Large intestine (tissue), 3 donors: ENCODE measurements around the gene CDKN2B-AS1. TPM values are rescaled to one million over a fixed set of nuclear protein-coding genes. Genes with fewer than 3 reads are reported as not detected.

Source experiments
- DNase-seq, 2 donors: peaks; one replicate each; pipeline versions ENCODE4 v3.0.0 to v3.0.0-alpha.2; 2013
- H3K27ac ChIP-seq: one replicate; pipeline ENCODE4 v1.5.1; 2013; ENCODE audit warnings: low read length
- H3K27me3 ChIP-seq: 2 replicates; pipeline ENCODE4 v1.6.1; 2013; ENCODE audit warnings: low read length; ENCODE audit not compliant: control insufficient read depth, insufficient read depth
- H3K36me3 ChIP-seq: 2 replicates; pipeline ENCODE4 v1.6.1; 2013; ENCODE audit warnings: low read length; ENCODE audit not compliant: control insufficient read depth, insufficient read depth
- H3K4me1 ChIP-seq: one replicate; pipeline ENCODE4 v1.6.1; 2013; ENCODE audit warnings: low read length; ENCODE audit not compliant: control insufficient read depth, insufficient read depth
- H3K4me3 ChIP-seq: one replicate; pipeline ENCODE4 v1.5.1; 2013; ENCODE audit warnings: low read length
- H3K9me3 ChIP-seq: one replicate; pipeline ENCODE4 v1.6.1; 2013; ENCODE audit warnings: mild to moderate bottlenecking, low read depth, low read length, moderate library complexity; ENCODE audit not compliant: control insufficient read depth
- WGBS: methylation state at CpG from one replicate; pipeline ENCODE4 v1.1.5; 2013; ENCODE audit warnings: low lambda C conversion rate; ENCODE audit not compliant: insufficient coverage; 5-methylcytosine and 5-hydroxymethylcytosine counted together
- polyA plus RNA-seq: library from polyadenylated mRNA; unstranded; fragments of 120-200 nt; gene quantifications from one replicate; pipeline ENCODE4 v1.2.1, GENCODE V29; 2013

Gene CDKN2B-AS1
- polyA plus RNA-seq, 1 donor: 1.7 TPM

DNA sequence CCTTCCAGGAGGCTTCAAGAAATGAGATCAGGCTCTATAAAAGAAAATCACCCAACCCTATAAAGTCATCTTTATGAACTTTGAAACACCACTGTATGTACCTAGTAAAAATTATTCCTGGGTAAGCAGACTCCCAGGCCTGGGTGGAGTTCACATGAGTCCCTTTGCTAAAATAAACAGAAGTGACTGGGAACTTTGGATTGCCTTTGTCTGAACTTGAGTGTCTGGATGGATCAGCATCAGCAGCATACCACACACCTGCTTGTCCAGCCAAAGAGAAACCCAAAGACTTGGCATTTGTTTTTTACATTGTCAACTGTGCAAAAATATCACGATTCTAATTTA, 94.1 kb downstream of the CDKN2B-AS1 start:
- no peaks in the 10 kb centered on the region for H3K9me3 ChIP-seq
- WGBS: 57% methylated on average over 1 of the region's 1 CpG
- H3K4me1 ChIP-seq: peaks cover 21% of the 10 kb centered on the region
- no peaks in the 10 kb centered on the region for H3K36me3 ChIP-seq
- no peak overlapping the region for H3K4me3 ChIP-seq
- no peaks in the 10 kb centered on the region for H3K27me3 ChIP-seq
- DNase-seq: peak; percentile 57 to 87
- peak overlapping the region; percentile 60 for H3K27ac ChIP-seq

DNA sequence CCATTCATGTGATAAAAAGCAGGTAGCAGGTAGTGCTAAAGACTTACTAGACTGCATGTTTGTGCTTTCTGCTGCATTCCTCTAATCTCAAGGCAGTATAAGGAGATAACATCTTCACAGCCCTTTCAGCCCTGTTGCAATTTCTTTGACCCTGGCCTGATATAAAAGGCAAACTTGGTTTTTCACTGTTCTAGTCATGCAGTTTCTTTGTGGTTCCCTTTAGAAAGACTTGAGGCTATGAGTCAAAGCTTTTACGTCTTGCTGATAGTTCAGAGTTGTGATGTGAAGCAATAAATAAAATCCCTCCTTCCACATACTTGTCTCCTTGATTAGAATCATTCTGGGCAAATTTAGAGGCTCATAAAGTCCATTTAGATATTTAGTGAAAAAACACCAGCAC, 103.1 kb downstream of the CDKN2B-AS1 start:
- no CpG with 5 or more reads among the region's 1 CpG for WGBS
- Histone ChIP-seq H3K36me3 (no peaks in the 10 kb centered on the region), H3K4me3 (no peak overlapping the region), H3K27me3 (no peaks in the 10 kb centered on the region), H3K27ac (peak overlapping the region; percentile 68), H3K4me1 (peaks cover 31% of the 10 kb centered on the region), H3K9me3 (no peaks in the 10 kb centered on the region)
- peak; percentile 56 to 78 for DNase-seq

DNA sequence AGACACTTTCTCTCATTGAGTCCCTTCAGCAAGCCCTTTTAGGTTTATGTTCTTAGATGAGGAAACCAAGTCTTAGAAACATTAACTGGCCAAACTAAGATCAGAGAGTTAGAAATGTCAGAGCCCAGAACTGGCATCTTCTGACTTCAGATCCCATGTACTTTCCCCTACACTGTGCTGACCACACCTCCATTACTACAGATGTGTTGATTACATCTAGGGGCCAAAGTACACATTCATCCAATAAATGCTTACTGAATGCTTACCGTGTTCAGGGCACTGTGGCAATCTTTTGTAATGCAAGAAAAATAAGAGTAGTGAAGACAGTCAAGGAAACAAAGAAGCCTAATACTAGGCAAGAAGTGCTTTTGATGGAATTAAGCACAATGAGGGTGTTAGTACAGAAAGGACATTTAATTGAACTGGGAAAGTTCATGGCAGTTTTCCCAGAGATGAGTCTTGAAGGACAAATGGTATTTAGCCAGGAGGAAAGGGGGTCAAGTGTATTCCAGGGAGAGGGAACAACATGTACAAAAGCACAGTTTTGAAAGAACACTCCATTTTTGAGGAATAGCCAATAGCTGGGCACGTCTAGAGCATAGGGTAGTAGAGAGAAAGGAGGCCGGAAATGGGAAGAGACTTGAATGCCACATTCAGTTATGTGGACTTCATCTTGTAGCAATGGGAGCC, 104.2 kb downstream of the CDKN2B-AS1 start:
- Histone ChIP-seq H3K36me3 (no peaks in the 10 kb centered on the region), H3K4me1 (peaks cover 41% of the 10 kb centered on the region), H3K27me3 (no peaks in the 10 kb centered on the region), H3K9me3 (no peaks in the 10 kb centered on the region), H3K4me3 (no peak overlapping the region), H3K27ac (peak overlapping the region; percentile 68)
- peak; percentile 76 to 89 for DNase-seq
- 77% methylated on average over 2 of the region's 3 CpGs for WGBS

DNA sequence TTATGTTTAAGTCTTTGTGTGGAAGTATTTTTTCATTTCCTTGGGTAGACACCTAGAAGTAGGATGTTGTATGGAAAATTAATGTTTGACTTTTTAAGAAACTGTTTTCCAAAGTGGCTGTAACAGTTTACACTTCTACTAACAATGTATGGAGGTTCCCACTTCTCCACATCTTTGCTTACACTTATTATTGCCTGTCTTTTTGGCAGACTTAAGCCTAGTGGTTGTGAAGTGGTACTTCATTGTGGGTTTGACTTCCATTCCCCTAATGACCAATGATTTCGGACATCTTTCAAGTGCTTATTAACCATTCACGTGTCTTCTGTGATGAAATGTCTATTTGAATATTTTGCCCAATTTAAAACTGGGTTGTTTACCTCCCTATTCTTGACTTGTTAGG, 106.0 kb downstream of the CDKN2B-AS1 start:
- no peaks in the 10 kb centered on the region for H3K9me3 ChIP-seq
- peaks cover 55% of the 10 kb centered on the region for H3K4me1 ChIP-seq

GRCh38 chr9:22102146-22103053, 107.8 kb downstream of the CDKN2B-AS1 start:
- peak overlapping the region; percentile 50 for H3K27ac ChIP-seq
- peak in 1 of 2 donors; percentile 57 for DNase-seq
- H3K27me3 ChIP-seq: no peaks in the 10 kb centered on the region
- no peaks in the 10 kb centered on the region for H3K9me3 ChIP-seq
- H3K36me3 ChIP-seq: no peaks in the 10 kb centered on the region
- WGBS: 72% methylated on average over 3 of the region's 4 CpGs
- no peak overlapping the region for H3K4me3 ChIP-seq
- peaks cover 56% of the 10 kb centered on the region for H3K4me1 ChIP-seq

More for the DNA sequence above, 106.0 kb downstream of the CDKN2B-AS1 start:
- Histone ChIP-seq H3K4me3 (no peak overlapping the region), H3K27me3 (no peaks in the 10 kb centered on the region), H3K36me3 (no peaks in the 10 kb centered on the region), H3K27ac (no peak overlapping the region)
- WGBS: 100% methylated on average over 1 of the region's 2 CpGs
- no peak for DNase-seq

GRCh38 chr9:22103685-22104575, 109.3 kb downstream of the CDKN2B-AS1 start:
- Histone ChIP-seq H3K9me3 (no peaks in the 10 kb centered on the region), H3K27me3 (no peaks in the 10 kb centered on the region), H3K27ac (peak overlapping the region; percentile 50), H3K36me3 (no peaks in the 10 kb centered on the region), H3K4me1 (peaks cover 60% of the 10 kb centered on the region), H3K4me3 (no peak overlapping the region)
- no CpG with 5 or more reads among the region's 4 CpGs for whole genome bisulfite sequencing
- peak; percentile 79 to 91 for DNase-seq

GRCh38 chr9:22105005-22105722, 110.6 kb downstream of the CDKN2B-AS1 start:
- 100% methylated on average over 1 of the region's 4 CpGs for WGBS
- Histone ChIP-seq H3K36me3 (no peaks in the 10 kb centered on the region), H3K4me1 (peaks cover 63% of the 10 kb centered on the region), H3K9me3 (no peaks in the 10 kb centered on the region), H3K27me3 (no peaks in the 10 kb centered on the region), H3K27ac (no peak overlapping the region), H3K4me3 (no peak overlapping the region)
- DNase-seq: no peak

DNA sequence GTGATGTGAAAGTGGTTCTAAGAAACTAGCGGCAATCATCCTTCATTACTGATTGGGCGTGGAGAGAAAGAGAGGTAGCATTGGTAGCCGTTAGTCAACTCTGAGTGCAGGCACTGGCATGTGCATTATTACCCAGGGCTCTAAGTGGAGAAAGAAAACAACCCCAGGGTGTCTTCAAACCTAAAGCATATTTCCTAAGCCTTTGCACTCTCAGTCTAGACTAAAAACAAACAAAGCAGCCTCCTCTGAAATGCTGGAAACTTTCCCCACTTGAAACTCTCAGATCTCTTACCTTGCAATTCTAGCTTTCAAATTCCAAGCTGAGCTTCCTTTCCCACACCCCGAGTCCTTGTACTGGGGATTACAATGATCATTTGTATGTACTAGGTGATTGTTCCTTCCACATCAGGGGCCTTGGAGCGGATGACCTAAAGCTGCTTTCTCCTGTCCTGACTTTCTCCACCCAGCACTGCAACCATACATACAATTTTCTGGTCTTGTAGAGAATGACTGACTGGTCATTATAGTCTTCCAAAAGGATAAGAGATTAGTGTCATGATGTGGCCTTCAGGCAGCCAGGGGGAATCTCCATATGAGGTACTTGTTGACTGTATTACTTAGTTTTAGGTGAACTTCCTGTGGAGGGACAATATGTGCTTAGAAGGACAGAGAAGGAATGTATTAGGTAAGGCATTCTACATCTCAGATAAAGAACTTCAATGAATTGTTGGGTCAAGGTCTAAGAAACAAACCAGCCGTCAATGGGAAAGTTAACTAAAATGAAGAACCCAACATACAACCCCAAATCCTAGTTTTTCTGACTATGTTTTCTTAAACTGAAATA, 112.8 kb downstream of the CDKN2B-AS1 start:
- Histone ChIP-seq H3K36me3 (no peaks in the 10 kb centered on the region), H3K9me3 (no peaks in the 10 kb centered on the region), H3K4me1 (peaks cover 53% of the 10 kb centered on the region), H3K27ac (no peak overlapping the region), H3K4me3 (no peak overlapping the region), H3K27me3 (no peaks in the 10 kb centered on the region)
- DNase-seq: peak in 1 of 2 donors; percentile 57
- no CpG with 5 or more reads among the region's 6 CpGs for WGBS
